Uterus (tissue), 4 donors: ENCODE data around the gene METTL14. TPM values are rescaled to one million over a fixed set of nuclear protein-coding genes. Genes with fewer than 3 reads are reported as not detected.

ENCODE experiments used
- DNase-seq, 2 donors: peaks; one replicate each; pipeline ENCODE4 v3.0.0-alpha.2; 2019 to 2020
- H3K27ac ChIP-seq, 2 donors: fragments of 200-600 bp; sonication (generic); 1 replicate in 1 of 2; 2 replicates in 1 of 2; pipeline ENCODE4 v1.5.1; 2016 to 2018
- H3K27me3 ChIP-seq, 2 donors: fragments of 200-600 bp; sonication (generic); one replicate each; pipeline ENCODE4 v1.5.1; 2018 to 2019; ENCODE audit warnings: control low read depth in 1 of 2
- H3K36me3 ChIP-seq, 2 donors: fragments of 200-600 bp; sonication (generic); one replicate each; pipeline ENCODE4 v1.5.1; 2019; ENCODE audit warnings: control low read depth in 1 of 2
- H3K4me1 ChIP-seq, 2 donors: fragments of 200-600 bp; sonication (generic); one replicate each; pipeline ENCODE4 v1.5.1; 2018 to 2019; ENCODE audit warnings: control low read depth in 1 of 2
- H3K4me3 ChIP-seq, 2 donors: fragments of 200-600 bp; sonication (generic); 1 replicate in 1 of 2; 2 replicates in 1 of 2; pipeline ENCODE4 v1.5.1; 2018 to 2019; ENCODE audit warnings: mild to moderate bottlenecking in 1 of 2
- H3K9me3 ChIP-seq, 2 donors: fragments of 200-600 bp; sonication (generic); one replicate each; pipeline ENCODE4 v1.5.1; 2019; ENCODE audit warnings: control low read depth in 1 of 2
- POLR2A ChIP-seq, 2 donors: fragments of 450-650 bp; IDR thresholded peaks; one replicate each; pipeline ENCODE4 v1.6.1; 2016; ENCODE audit warnings: antibody characterized with exemption in 2 of 2, mild to moderate bottlenecking in 1 of 2, moderate library complexity in 1 of 2
- intact Hi-C: fragments of 100-400 bp; cut with DNase I; formaldehyde crosslinking; loops from one replicate; pipeline ENCODE4 v1.15.1; 2023; ENCODE audit warnings: low total_unique reads
- total RNA-seq, 4 donors: library from RNA; depleted of rRNA in 3 of 4; stranded (reverse); fragments of >200 nt in 3 of 4; gene quantifications; one replicate each; pipeline versions ENCODE4 v1.1.0 to v1.2.4, GENCODE V29; 2014 to 2023
- TF ChIP-seq, protein P1 (sequence below), 4 experiments: fragments of 200-600 bp in 2 of 4; fragments of 450-650 bp in 2 of 4; sonication (generic) in 2 of 4; IDR thresholded peaks; one replicate each; pipeline ENCODE4 v1.5.1; 2016 to 2019; ENCODE audit warnings: antibody characterized with exemption in 4 of 4, mild to moderate bottlenecking in 2 of 4, moderate library complexity in 1 of 4
- donor health status: DM: yes; HTN: yes; CAD: no.

The METTL14 gene
- total RNA-seq, 4 donors from 2014 or later: 2.3 to 92.6 (median 33.7) TPM

GRCh38 chr4:118749347-118749988 lies 64.3 kb downstream of the METTL14 start:
- DNase-seq: no peak
- H3K9me3 ChIP-seq: no peaks in the 10 kb centered on the region
- no peak overlapping the region for H3K4me3 ChIP-seq
- no peaks in the 10 kb centered on the region for H3K27me3 ChIP-seq
- H3K36me3 ChIP-seq: no peaks in the 10 kb centered on the region
- intact Hi-C loops: no loop called here
- TF ChIP-seq, protein P1, sequence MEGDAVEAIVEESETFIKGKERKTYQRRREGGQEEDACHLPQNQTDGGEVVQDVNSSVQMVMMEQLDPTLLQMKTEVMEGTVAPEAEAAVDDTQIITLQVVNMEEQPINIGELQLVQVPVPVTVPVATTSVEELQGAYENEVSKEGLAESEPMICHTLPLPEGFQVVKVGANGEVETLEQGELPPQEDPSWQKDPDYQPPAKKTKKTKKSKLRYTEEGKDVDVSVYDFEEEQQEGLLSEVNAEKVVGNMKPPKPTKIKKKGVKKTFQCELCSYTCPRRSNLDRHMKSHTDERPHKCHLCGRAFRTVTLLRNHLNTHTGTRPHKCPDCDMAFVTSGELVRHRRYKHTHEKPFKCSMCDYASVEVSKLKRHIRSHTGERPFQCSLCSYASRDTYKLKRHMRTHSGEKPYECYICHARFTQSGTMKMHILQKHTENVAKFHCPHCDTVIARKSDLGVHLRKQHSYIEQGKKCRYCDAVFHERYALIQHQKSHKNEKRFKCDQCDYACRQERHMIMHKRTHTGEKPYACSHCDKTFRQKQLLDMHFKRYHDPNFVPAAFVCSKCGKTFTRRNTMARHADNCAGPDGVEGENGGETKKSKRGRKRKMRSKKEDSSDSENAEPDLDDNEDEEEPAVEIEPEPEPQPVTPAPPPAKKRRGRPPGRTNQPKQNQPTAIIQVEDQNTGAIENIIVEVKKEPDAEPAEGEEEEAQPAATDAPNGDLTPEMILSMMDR (IDR thresholded peaks at IDR 0.05): no peak
- TF ChIP-seq POLR2A (IDR thresholded peaks at IDR 0.05): no peak
- H3K4me1 ChIP-seq: peaks cover 0 to 8% of the 10 kb centered on the region in 2 donors
- peak overlapping the region; percentile 79 to 97 for H3K27ac ChIP-seq

GRCh38 chr4:118751629-118752323 lies 66.6 kb downstream of the METTL14 start:
- Histone ChIP-seq H3K4me3 (no peak overlapping the region), H3K36me3 (no peaks in the 10 kb centered on the region), H3K27ac (peak overlapping the region; percentile 79 to 97), H3K9me3 (no peaks in the 10 kb centered on the region), H3K27me3 (no peaks in the 10 kb centered on the region), H3K4me1 (peaks cover 11 to 15% of the 10 kb centered on the region in 2 donors)
- TF ChIP-seq POLR2A (IDR thresholded peaks at IDR 0.05): no peak
- TF ChIP-seq, protein P1 (IDR thresholded peaks at IDR 0.05): no peak
- intact Hi-C loops: no loop called here
- no peak for DNase-seq

GRCh38 chr4:118752551-118752950 lies 67.4 kb downstream of the METTL14 start:
- Histone ChIP-seq H3K27me3 (no peaks in the 10 kb centered on the region), H3K36me3 (no peaks in the 10 kb centered on the region), H3K4me3 (no peak overlapping the region), H3K27ac (peak overlapping the region in 1 of 2 donors; percentile 97), H3K9me3 (no peaks in the 10 kb centered on the region), H3K4me1 (peaks cover 17% of the 10 kb centered on the region in 2 donors)
- intact Hi-C loops: no loop called here
- DNase-seq: no peak
- TF ChIP-seq, protein P1 (IDR thresholded peaks at IDR 0.05): no peak
- no peak for TF ChIP-seq POLR2A (IDR thresholded peaks at IDR 0.05)

- peak overlapping the region; percentile 36 to 97 for H3K27ac ChIP-seq
- no peak for TF ChIP-seq POLR2A (IDR thresholded peaks at IDR 0.05)
- TF ChIP-seq, protein P1 (IDR thresholded peaks at IDR 0.05): no peak
- H3K36me3 ChIP-seq: no peaks in the 10 kb centered on the region
- no peak overlapping the region for H3K4me3 ChIP-seq
- no peak for DNase-seq
- peaks cover 17% of the 10 kb centered on the region in 2 donors for H3K4me1 ChIP-seq
- intact Hi-C loops: no loop called here
- no peaks in the 10 kb centered on the region for H3K9me3 ChIP-seq
- no peaks in the 10 kb centered on the region for H3K27me3 ChIP-seq
These were observed 67.9 kb downstream of the METTL14 start for GRCh38 chr4:118753096-118753495.

- H3K27ac ChIP-seq: peak overlapping the region; percentile 86 to 97
- no peak overlapping the region for H3K4me3 ChIP-seq
- H3K27me3 ChIP-seq: no peaks in the 10 kb centered on the region
- intact Hi-C loops: no loop called here
- no peaks in the 10 kb centered on the region for H3K36me3 ChIP-seq
- no peaks in the 10 kb centered on the region for H3K9me3 ChIP-seq
- TF ChIP-seq POLR2A (IDR thresholded peaks at IDR 0.05): no peak
- TF ChIP-seq, protein P1 (IDR thresholded peaks at IDR 0.05): no peak
- no peak for DNase-seq
- peaks cover 17% of the 10 kb centered on the region in 2 donors for H3K4me1 ChIP-seq
These were observed 68.5 kb downstream of the METTL14 start for GRCh38 chr4:118753685-118754084.
